HEK293T (cell line): Measurements from ENCODE around the gene PTCHD1.

Source experiments
- ARNT ChIP-seq: fragments of 450-650 bp; IDR thresholded peaks from 2 replicates; pipeline ENCODE4 v1.6.1; 2017; ENCODE audit warnings: mild to moderate bottlenecking
- FOXM1 ChIP-seq: fragments of 450-650 bp; IDR thresholded peaks from 2 replicates; pipeline ENCODE4 v1.6.1; 2017; ENCODE audit warnings: mild to moderate bottlenecking, borderline replicate concordance
- HDGF ChIP-seq: fragments of 450-650 bp; IDR thresholded peaks from 2 replicates; pipeline ENCODE4 v1.6.1; 2017; ENCODE audit warnings: antibody characterized with exemption, borderline replicate concordance
- LEF1 ChIP-seq: fragments of 450-650 bp; IDR thresholded peaks from 2 replicates; pipeline ENCODE4 v1.6.1; 2017; ENCODE audit warnings: mild to moderate bottlenecking, borderline replicate concordance
- SP1 ChIP-seq: fragments of 450-650 bp; IDR thresholded peaks from 2 replicates; pipeline ENCODE4 v1.6.1; 2017
- TARDBP ChIP-seq: fragments of 450-650 bp; IDR thresholded peaks from 2 replicates; pipeline ENCODE4 v1.6.1; 2016

- no peak for TF ChIP-seq SP1
- no peak for TF ChIP-seq FOXM1
- no peak for TF ChIP-seq LEF1
- TF ChIP-seq TARDBP, result no peak
- TF ChIP-seq ARNT, result no peak
- no peak for TF ChIP-seq HDGF
These were observed 116.6 kb downstream of the PTCHD1 start for GRCh38 chrX:23451266-23451665.
